ENCODE data around the gene PIK3R6.
"Not testable (repeated sequence)": the region's sequence is repeated elsewhere in the genome, so short reads cannot be mapped to it uniquely, and the experiment has no call there.

The PIK3R6 gene

DNA sequence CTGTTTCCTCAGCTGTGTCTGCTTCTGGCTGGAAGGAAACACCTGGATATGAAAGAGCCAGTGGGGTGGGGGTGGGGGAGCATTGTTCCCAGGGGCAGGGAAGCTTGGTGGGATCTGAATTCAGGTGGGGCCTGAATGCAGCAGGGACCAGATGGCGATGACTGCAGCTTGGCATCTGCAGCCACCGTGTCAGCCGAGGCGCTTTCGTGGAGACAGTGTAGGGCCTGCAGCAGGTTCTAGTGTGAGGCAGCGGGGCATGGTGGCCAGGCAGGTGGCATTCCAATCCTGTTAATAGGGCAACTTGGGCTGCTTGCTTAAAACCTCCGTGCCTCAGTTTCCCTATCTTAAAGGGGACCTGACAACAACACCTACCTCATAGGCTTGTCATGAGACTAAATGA lies 1.7 kb downstream of the PIK3R6 start:
- H3K9me3 ChIP-seq (ENCODE audit: control insufficient read depth in 5 of 5, low read length in 5 of 5), result peaks cover 0 to 4% (median 0%) of the 10 kb centered on the region in 5 donors
- H3K9ac ChIP-seq (ENCODE audit: low read length in 5 of 5), result no peak overlapping the region
- H3K27ac ChIP-seq (ENCODE audit: low read depth, low read length), result no peak overlapping the region
- no peak overlapping the region for H3K4me3 ChIP-seq (ENCODE audit: low read depth in 1 of 5, low read length in 5 of 5)
- H3K27me3 ChIP-seq (ENCODE audit: control insufficient read depth in 5 of 5, insufficient read depth in 4 of 5, low read length in 5 of 5), result peaks cover 0 to 4% (median 0%) of the 10 kb centered on the region in 5 donors
- peaks cover 0 to 43% (median 6%) of the 10 kb centered on the region in 5 donors for H3K4me1 ChIP-seq (ENCODE audit: control insufficient read depth in 5 of 5, insufficient read depth in 5 of 5, low read length in 5 of 5)
- H3K36me3 ChIP-seq (ENCODE audit: control insufficient read depth in 5 of 5, insufficient read depth in 5 of 5, low read length in 5 of 5), result no peaks in the 10 kb centered on the region

DNA sequence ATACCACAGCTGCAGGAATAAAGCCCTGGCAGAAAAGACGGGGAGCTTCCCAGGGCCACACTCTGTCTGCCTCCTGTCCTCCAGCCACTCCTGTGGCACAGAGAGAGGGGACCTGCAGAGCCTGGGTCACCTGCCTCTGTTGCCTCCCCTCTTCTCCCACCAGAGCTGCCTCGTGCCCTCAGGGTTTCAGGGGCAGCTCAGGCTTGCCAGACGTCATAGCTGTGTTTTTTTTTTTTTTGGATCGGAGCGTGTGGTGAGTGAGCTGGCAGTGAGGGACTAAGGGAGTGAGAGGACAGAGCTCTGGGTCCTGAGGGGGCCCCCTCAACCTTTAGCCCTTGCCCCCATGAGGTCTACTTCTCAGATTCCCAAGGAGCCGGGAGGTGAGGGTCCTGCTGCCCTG lies 2.1 kb downstream of the PIK3R6 start:
- Histone ChIP-seq H3K9ac (ENCODE audit: low read length in 5 of 5) (no peak overlapping the region), H3K4me1 (ENCODE audit: control insufficient read depth in 5 of 5, insufficient read depth in 5 of 5, low read length in 5 of 5) (peaks cover 0 to 43% (median 6%) of the 10 kb centered on the region in 5 donors), H3K27me3 (ENCODE audit: control insufficient read depth in 5 of 5, insufficient read depth in 4 of 5, low read length in 5 of 5) (peaks cover 0 to 4% (median 0%) of the 10 kb centered on the region in 5 donors), H3K4me3 (ENCODE audit: low read depth in 1 of 5, low read length in 5 of 5) (no peak overlapping the region), H3K36me3 (ENCODE audit: control insufficient read depth in 5 of 5, insufficient read depth in 5 of 5, low read length in 5 of 5) (no peaks in the 10 kb centered on the region), H3K9me3 (ENCODE audit: control insufficient read depth in 5 of 5, low read length in 5 of 5) (peaks cover 0 to 4% (median 0%) of the 10 kb centered on the region in 5 donors), H3K27ac (ENCODE audit: low read depth, low read length) (no peak overlapping the region)

DNA sequence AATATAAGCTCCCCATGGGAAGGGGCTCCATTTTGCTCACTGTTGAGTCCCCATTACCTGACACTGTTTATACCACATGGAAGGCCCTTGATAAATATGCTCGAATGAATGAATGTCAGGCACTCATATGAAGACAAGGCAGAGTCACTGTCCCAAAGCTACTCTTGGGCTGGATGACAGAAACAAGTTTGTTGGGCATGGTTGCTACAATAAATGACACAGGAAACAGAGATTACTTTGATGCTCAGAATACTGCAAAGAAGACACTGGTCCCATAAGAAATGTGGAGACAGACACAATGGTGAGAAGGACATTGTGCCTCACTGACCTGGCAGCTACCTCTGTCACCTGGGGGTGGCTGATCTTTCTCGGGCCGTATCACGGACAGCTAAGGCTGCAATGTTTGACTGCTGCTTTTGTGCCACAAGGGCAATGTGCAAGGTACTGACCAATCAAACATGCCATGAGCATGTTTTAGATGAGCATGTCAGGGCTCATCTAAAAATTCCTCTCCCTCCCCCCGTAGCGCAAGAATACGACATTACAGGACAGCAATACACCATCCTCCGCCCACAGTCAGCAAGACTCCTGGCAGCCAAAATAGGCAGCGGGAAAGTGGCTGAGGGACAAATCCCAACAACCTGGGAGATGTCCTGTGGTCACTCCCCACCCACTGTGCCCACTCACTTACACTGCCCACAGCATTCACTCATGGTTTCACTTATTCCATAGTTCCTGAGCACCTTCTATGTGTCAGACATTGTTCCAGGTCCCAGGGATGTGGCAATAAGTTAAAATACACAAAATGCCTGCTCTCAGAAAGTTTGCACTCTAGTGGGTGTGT lies 5.0 kb downstream of the PIK3R6 start:
- Histone ChIP-seq H3K4me1 (ENCODE audit: control insufficient read depth in 5 of 5, insufficient read depth in 5 of 5, low read length in 5 of 5) (peaks cover 0 to 46% (median 11%) of the 10 kb centered on the region in 5 donors), H3K4me3 (ENCODE audit: low read depth in 1 of 5, low read length in 5 of 5) (no peak overlapping the region), H3K9ac (ENCODE audit: low read length in 5 of 5) (no peak overlapping the region), H3K27me3 (ENCODE audit: control insufficient read depth in 5 of 5, insufficient read depth in 4 of 5, low read length in 5 of 5) (no peaks in the 10 kb centered on the region), H3K36me3 (ENCODE audit: control insufficient read depth in 5 of 5, insufficient read depth in 5 of 5, low read length in 5 of 5) (no peaks in the 10 kb centered on the region), H3K9me3 (ENCODE audit: control insufficient read depth in 5 of 5, low read length in 5 of 5) (peaks cover 0 to 4% (median 0%) of the 10 kb centered on the region in 5 donors), H3K27ac (ENCODE audit: low read depth, low read length) (no peak overlapping the region)

DNA sequence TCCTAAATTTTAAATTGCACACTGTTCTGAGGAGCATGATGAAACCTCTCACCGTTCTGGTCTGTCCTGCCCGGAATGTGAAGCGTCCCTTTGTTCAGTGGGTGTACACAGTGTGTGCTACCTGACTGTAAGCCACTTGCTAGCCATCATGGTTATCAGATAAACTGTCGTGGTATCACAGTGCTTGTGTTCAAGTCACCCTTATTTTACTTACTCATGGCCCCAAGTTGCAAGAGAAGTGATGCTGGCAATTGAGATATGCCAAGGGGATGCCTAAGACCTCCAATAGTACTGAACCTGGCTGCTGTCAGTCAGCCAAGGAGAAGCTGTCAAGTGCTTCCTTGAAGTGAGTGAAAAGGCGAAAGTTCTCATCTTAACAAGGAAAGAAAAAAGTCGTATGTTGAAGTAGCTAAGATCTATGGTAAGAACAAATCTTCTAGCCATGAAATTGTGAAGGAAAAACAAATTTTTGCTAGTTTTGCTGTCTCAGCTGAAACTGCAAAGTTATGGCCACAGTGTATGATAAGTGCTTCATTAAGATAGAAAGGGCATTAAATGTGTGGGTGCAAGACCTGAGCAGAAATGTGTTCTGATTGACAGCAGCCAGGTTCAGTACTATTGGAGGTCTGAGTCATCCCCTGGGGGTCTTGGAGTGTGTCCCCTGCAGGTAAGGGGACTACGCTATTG lies 5.8 kb downstream of the PIK3R6 start:
- no peaks in the 10 kb centered on the region for H3K36me3 ChIP-seq (ENCODE audit: control insufficient read depth in 5 of 5, insufficient read depth in 5 of 5, low read length in 5 of 5)
- H3K4me3 ChIP-seq (ENCODE audit: low read depth in 1 of 5, low read length in 5 of 5), result no peak overlapping the region
- H3K27me3 ChIP-seq (ENCODE audit: control insufficient read depth in 5 of 5, insufficient read depth in 4 of 5, low read length in 5 of 5), result peaks cover 0 to 3% (median 0%) of the 10 kb centered on the region in 5 donors
- no peak overlapping the region for H3K27ac ChIP-seq (ENCODE audit: low read depth, low read length)
- peaks cover 0 to 4% (median 0%) of the 10 kb centered on the region in 5 donors for H3K9me3 ChIP-seq (ENCODE audit: control insufficient read depth in 5 of 5, low read length in 5 of 5)
- no peak overlapping the region for H3K9ac ChIP-seq (ENCODE audit: low read length in 5 of 5)
- peaks cover 0 to 46% (median 7%) of the 10 kb centered on the region in 5 donors for H3K4me1 ChIP-seq (ENCODE audit: control insufficient read depth in 5 of 5, insufficient read depth in 5 of 5, low read length in 5 of 5)

DNA sequence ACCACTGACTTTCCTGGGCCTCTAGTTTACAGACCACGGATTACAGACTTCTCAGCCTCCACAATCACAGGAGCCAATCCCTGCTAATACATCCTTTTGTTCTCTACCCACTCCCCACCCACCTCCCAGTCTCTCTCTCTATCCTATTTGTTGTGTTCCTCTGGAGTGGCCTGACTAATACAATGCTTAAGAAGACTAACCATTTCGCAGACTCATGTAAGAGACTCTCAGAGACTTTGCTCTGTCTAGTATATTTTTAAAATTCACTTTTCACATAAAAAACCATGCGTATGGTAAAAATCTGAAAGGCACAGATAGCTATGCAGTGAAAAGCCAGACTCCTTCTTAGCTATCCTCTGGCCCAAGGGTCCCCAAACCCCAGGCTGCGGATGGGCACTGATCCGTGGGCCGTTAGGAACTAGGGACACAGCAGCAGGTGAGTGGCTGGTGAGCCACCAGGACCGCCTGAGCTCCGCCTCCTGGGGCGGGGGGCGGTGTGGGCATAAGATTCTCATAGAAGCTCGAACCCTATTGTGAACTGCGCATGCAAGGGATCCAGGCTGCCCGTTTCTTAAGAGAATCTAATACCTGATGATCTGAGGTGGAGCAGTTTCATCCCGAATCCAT lies 7.6 kb downstream of the PIK3R6 start:
- H3K4me3 ChIP-seq (ENCODE audit: low read depth in 1 of 5, low read length in 5 of 5), result no peak overlapping the region
- no peak overlapping the region for H3K27ac ChIP-seq (ENCODE audit: low read depth, low read length)
- peaks cover 0 to 4% (median 0%) of the 10 kb centered on the region in 5 donors for H3K9me3 ChIP-seq (ENCODE audit: control insufficient read depth in 5 of 5, low read length in 5 of 5)
- H3K4me1 ChIP-seq (ENCODE audit: control insufficient read depth in 5 of 5, insufficient read depth in 5 of 5, low read length in 5 of 5), result peaks cover 0 to 29% (median 5%) of the 10 kb centered on the region in 5 donors
- H3K9ac ChIP-seq (ENCODE audit: low read length in 5 of 5), result no peak overlapping the region
- no peaks in the 10 kb centered on the region for H3K36me3 ChIP-seq (ENCODE audit: control insufficient read depth in 5 of 5, insufficient read depth in 5 of 5, low read length in 5 of 5)
- peaks cover 0 to 3% (median 0%) of the 10 kb centered on the region in 5 donors for H3K27me3 ChIP-seq (ENCODE audit: control insufficient read depth in 5 of 5, insufficient read depth in 4 of 5, low read length in 5 of 5)

DNA sequence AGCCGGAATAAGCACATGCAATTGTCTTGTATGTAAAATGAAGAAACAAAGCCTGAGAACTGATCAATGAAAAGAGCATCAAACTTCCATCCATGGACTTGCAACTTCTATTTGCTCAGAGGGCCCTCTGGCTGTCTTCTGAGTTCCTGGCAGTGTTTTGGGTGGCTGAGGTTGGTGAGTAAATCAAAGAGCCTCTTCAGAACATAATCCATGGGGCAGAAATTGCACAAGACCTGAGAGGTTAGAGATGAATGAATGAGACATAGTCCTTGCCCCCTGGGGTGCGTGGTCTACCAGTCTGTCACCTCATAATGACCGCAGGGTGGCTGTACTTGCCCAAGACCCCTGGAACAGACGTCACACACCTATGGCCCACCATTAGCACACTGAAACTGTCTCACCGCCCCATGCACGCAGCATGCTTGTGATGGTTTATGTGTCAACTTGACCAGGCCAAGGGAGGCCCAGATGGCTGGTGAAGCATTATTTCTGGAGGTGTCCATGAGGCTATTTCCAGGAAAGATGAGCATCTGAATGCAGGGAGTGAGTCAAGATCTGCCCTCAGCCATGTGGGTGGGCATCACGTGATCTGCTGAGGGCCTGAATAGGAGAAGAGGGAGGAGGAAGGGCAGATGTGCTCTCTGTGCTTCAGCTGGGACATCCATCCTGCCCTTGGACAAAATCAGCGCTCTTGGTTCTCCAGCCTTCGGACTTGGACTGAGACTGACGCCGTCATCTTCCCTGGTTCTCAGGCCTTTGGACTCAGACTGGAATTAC lies 8.3 kb downstream of the PIK3R6 start:
- Histone ChIP-seq H3K9ac (ENCODE audit: low read length in 5 of 5) (no peak overlapping the region), H3K4me3 (ENCODE audit: low read depth in 1 of 5, low read length in 5 of 5) (no peak overlapping the region), H3K36me3 (ENCODE audit: control insufficient read depth in 5 of 5, insufficient read depth in 5 of 5, low read length in 5 of 5) (no peaks in the 10 kb centered on the region), H3K4me1 (ENCODE audit: control insufficient read depth in 5 of 5, insufficient read depth in 5 of 5, low read length in 5 of 5) (peaks cover 0 to 29% (median 5%) of the 10 kb centered on the region in 5 donors), H3K27ac (ENCODE audit: low read depth, low read length) (no peak overlapping the region), H3K27me3 (ENCODE audit: control insufficient read depth in 5 of 5, insufficient read depth in 4 of 5, low read length in 5 of 5) (peaks cover 0 to 3% (median 0%) of the 10 kb centered on the region in 5 donors), H3K9me3 (ENCODE audit: control insufficient read depth in 5 of 5, low read length in 5 of 5) (peaks cover 0 to 4% (median 0%) of the 10 kb centered on the region in 5 donors)

DNA sequence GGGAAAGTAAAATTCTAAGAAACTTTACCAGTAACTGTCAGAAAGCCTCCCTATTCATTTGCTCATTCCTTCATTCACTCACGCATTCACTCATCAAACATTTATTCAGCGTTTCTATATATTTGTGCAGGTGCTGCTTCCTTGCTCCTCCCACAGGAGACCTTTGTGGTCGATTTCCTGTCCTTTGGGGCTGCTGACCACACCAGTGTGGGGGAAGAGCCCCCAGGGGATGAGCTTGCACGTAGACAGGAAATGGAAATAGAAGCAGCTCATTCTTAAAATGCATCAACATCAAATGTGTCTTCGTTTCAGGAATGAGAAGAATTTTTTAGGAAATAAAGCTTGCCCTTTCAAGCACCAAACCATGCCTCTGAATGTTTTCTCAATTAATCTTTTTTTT lies 9.6 kb downstream of the PIK3R6 start:
- peaks cover 0 to 3% (median 0%) of the 10 kb centered on the region in 5 donors for H3K27me3 ChIP-seq (ENCODE audit: control insufficient read depth in 5 of 5, insufficient read depth in 4 of 5, low read length in 5 of 5)
- H3K27ac ChIP-seq (ENCODE audit: low read depth, low read length), result no peak overlapping the region
- no peak overlapping the region for H3K4me3 ChIP-seq (ENCODE audit: low read depth in 1 of 5, low read length in 5 of 5)
- peaks cover 0 to 29% (median 5%) of the 10 kb centered on the region in 5 donors for H3K4me1 ChIP-seq (ENCODE audit: control insufficient read depth in 5 of 5, insufficient read depth in 5 of 5, low read length in 5 of 5)
- H3K36me3 ChIP-seq (ENCODE audit: control insufficient read depth in 5 of 5, insufficient read depth in 5 of 5, low read length in 5 of 5), result no peaks in the 10 kb centered on the region
- no peak overlapping the region for H3K9ac ChIP-seq (ENCODE audit: low read length in 5 of 5)
- no peaks in the 10 kb centered on the region for H3K9me3 ChIP-seq (ENCODE audit: control insufficient read depth in 5 of 5, low read length in 5 of 5)

DNA sequence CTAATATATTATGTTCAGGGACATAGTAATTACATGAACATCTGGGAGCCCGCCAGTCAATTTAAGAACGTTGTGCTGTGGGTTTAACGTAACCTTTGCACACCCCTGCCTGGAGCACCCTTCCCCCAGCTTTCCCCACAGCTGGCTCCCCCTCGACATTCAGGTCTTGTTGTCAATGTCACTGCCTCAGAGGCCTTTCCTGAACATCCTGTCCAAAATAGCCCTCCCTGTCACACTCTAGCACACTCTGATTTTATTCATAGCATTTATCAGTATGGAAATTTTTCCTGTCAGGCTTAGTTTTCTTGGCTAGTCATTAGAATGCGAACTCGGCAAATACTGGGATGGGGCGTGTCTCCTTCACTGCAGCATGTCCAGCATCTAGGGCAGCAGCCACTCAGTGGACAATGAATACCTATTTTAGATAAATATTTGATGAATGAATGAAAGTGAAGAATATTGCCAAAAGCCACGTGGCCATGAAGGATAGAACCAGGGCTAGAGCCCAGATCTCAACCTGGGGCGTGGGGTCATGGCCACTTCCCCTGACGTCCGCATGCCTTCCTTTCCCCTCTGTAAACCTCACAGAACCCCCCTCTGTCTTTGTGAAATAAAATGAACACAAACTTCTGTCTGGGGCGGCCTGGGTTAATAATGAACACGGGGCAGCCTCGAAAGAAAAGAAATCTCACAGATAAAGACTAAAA lies 10.5 kb downstream of the PIK3R6 start:
- Histone ChIP-seq H3K9me3 (ENCODE audit: control insufficient read depth in 5 of 5, low read length in 5 of 5) (no peaks in the 10 kb centered on the region), H3K4me1 (ENCODE audit: control insufficient read depth in 5 of 5, insufficient read depth in 5 of 5, low read length in 5 of 5) (peaks cover 0 to 29% (median 5%) of the 10 kb centered on the region in 5 donors), H3K9ac (ENCODE audit: low read length in 5 of 5) (no peak overlapping the region)

DNA sequence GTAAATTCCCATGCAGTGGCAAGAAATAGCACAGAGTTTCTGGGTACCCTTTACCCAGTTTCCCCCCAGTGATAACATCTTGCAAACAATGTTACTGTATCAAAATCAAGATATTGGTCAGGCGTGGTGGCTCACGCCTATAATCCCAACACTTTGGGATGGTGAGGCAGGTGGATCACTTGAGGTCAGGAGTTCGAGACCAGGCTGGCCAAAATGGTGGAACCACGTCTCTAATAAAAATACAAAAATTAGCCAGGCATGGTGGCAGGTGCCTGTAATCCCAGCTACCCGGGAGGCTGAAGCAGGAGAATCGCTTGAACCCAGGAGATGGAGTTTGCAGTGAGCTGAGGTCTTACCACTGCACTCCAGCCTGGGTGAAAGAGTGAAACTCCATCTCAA lies 11.3 kb downstream of the PIK3R6 start:
- H3K9me3 ChIP-seq (ENCODE audit: control insufficient read depth in 5 of 5, low read length in 5 of 5); H3K4me3 ChIP-seq (ENCODE audit: low read depth in 1 of 5, low read length in 5 of 5); H3K36me3 ChIP-seq (ENCODE audit: control insufficient read depth in 5 of 5, insufficient read depth in 5 of 5, low read length in 5 of 5); H3K27me3 ChIP-seq (ENCODE audit: control insufficient read depth in 5 of 5, insufficient read depth in 4 of 5, low read length in 5 of 5); H3K27ac ChIP-seq (ENCODE audit: low read depth, low read length); H3K9ac ChIP-seq (ENCODE audit: low read length in 5 of 5): not testable (repeated sequence)
- H3K4me1 ChIP-seq (ENCODE audit: control insufficient read depth in 5 of 5, insufficient read depth in 5 of 5, low read length in 5 of 5), result peaks cover 0 to 29% (median 5%) of the 10 kb centered on the region in 5 donors

More for the DNA sequence above, 10.5 kb downstream of the PIK3R6 start:
- no peak overlapping the region for H3K4me3 ChIP-seq (ENCODE audit: low read depth in 1 of 5, low read length in 5 of 5)
- H3K36me3 ChIP-seq (ENCODE audit: control insufficient read depth in 5 of 5, insufficient read depth in 5 of 5, low read length in 5 of 5), result no peaks in the 10 kb centered on the region
- H3K27me3 ChIP-seq (ENCODE audit: control insufficient read depth in 5 of 5, insufficient read depth in 4 of 5, low read length in 5 of 5), result peaks cover 0 to 3% (median 0%) of the 10 kb centered on the region in 5 donors
- H3K27ac ChIP-seq (ENCODE audit: low read depth, low read length), result no peak overlapping the region

Measured in subcutaneous abdominal adipose tissue (tissue), 5 donors.